H1 (cell line): ENCODE measurements around the gene SKAP1. TPM values are rescaled to one million over a fixed set of nuclear protein-coding genes. Genes with fewer than 3 reads are reported as not detected.

Source experiments
- ASH2L ChIP-seq: fragments of 200-600, 300-600 bp; sonication (generic); IDR thresholded peaks from one replicate; pipeline ENCODE4 v1.7.1; 2017; ENCODE audit warnings: low read length
- PHF8 ChIP-seq: fragments of 200-600 bp; sonication (generic); conservative IDR thresholded peaks from 2 replicates; pipeline ENCODE4 v1.7.1; 2012; ENCODE audit warnings: low read depth, mild to moderate bottlenecking, inconsistent platforms, low read length, moderate library complexity
- SAP30 ChIP-seq: fragments of 300-600 bp; sonication (generic); IDR thresholded peaks from 2 replicates; pipeline ENCODE4 v1.7.1; 2012; ENCODE audit warnings: low read length, moderate library complexity, mild to moderate bottlenecking, inconsistent platforms; ENCODE audit not compliant: insufficient read depth, insufficient replicate concordance
- SP2 ChIP-seq: IDR thresholded peaks from 2 replicates; pipeline ENCODE4 v1.6.1; 2012; ENCODE audit warnings: mild to moderate bottlenecking, low read length, inconsistent platforms
- SP4 ChIP-seq: IDR thresholded peaks from 2 replicates; pipeline ENCODE4 v1.6.1; 2012; ENCODE audit warnings: low read length, inconsistent platforms
- polyA plus RNA-seq, 7 experiments: library from polyadenylated mRNA; depleted of rRNA in 3 of 7; stranded (reverse) in 5 of 7; unstranded in 2 of 7; fragments of >200 nt in 5 of 7; fragments of 200-250 nt in 2 of 7; gene quantifications; 1 replicate in 5 of 7; 2 replicates in 1 of 7; 4 replicates in 1 of 7; pipeline versions ENCODE4 v1.2.1 to v1.2.3, GENCODE V29; 2011 to 2013; ENCODE audit warnings: missing spikeins in 2 of 7, mixed read lengths in 2 of 7
- total RNA-seq: library from RNA; stranded (reverse); fragmentation: NEBNext Ultra II Directional; extraction: Animal tissue kit (Norgen Biotek cat#: 25700); gene quantifications from 2 replicates; pipeline ENCODE4 v1.2.1, GENCODE V29; 2021
- TF ChIP-seq, protein P1 (sequence below): IDR thresholded peaks from 2 replicates; pipeline ENCODE4 v1.6.1; 2012; ENCODE audit warnings: low read length, inconsistent platforms

SKAP1 gene
- total and polyA plus RNA-seq, 2 of the 8 experiments (the other 6 are each of a cell fraction or from before 2014, with no cell fraction given), result not detected

DNA sequence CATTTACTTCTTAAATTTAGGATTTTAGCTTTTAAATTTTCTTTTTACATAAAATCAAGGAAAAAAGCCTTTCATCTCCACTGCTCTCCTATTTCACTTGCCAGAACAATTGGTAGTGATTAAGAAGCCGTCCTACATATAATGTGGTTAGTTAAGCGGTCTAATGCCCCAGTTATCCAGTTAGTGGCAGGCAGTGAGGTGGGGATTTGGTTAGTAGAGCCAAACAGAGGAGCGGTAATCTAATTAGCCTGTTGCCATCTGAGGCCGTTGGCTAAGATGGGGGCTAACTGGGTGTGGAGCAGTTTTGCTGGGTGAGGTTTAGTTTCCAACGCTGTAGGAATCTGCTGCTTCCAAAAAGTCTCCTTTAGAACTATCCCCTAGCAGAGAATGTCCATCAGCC is 300.0 kb downstream of the SKAP1 start (continued):
- TF ChIP-seq, protein P1, sequence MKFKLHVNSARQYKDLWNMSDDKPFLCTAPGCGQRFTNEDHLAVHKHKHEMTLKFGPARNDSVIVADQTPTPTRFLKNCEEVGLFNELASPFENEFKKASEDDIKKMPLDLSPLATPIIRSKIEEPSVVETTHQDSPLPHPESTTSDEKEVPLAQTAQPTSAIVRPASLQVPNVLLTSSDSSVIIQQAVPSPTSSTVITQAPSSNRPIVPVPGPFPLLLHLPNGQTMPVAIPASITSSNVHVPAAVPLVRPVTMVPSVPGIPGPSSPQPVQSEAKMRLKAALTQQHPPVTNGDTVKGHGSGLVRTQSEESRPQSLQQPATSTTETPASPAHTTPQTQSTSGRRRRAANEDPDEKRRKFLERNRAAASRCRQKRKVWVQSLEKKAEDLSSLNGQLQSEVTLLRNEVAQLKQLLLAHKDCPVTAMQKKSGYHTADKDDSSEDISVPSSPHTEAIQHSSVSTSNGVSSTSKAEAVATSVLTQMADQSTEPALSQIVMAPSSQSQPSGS, result no peak
- TF ChIP-seq SAP30, result no peak
- no peak for TF ChIP-seq ASH2L
- no peak for TF ChIP-seq PHF8
- no peak for TF ChIP-seq SP4
- no peak for TF ChIP-seq SP2
- TF ChIP-seq, all 59 proteins: peak for 0
